ENCODE data around the gene MRTFA. TPM values are rescaled to one million over a fixed set of nuclear protein-coding genes. Genes with fewer than 3 reads are reported as not detected.
"Not testable (repeated sequence)": the region's sequence is repeated elsewhere in the genome, so short reads cannot be mapped to it uniquely, and the experiment has no call there.

MRTFA gene
- total RNA-seq, 1 experiment from 2014 or later = 28.0 TPM

- Histone ChIP-seq H3K4me2 (ENCODE audit: low read length) (no peak overlapping the region), H3K9me2 (ENCODE audit: insufficient read depth) (no peaks in the 10 kb centered on the region), H2AFZ (ENCODE audit: low read depth, low read length, poor library complexity, severe bottlenecking) (no peak overlapping the region), H3K9me3 (ENCODE audit: control insufficient read depth in 1 of 2, insufficient read depth in 1 of 2, low read depth in 1 of 2, low read length in 2 of 2) (no peaks in the 10 kb centered on the region), H3K4me1 (ENCODE audit: control insufficient read depth in 1 of 2, insufficient read depth in 2 of 2, low read length in 2 of 2) (peaks cover 40 to 50% of the 10 kb centered on the region in 2 experiments), H3K27ac (ENCODE audit: low read depth, low read length) (no peak overlapping the region), H3K79me2 (ENCODE audit: insufficient read depth, low read length) (peaks cover 76% of the 10 kb centered on the region), H3K9ac (ENCODE audit: low read length) (no peak overlapping the region), H3K4me3 (replicated peaks in 1 of 2; ENCODE audit: low read depth in 1 of 2, low read length in 2 of 2) (no peak overlapping the region), H3K36me3 (ENCODE audit: control insufficient read depth in 1 of 2, insufficient read depth in 2 of 2, low read length in 2 of 2) (no peaks in the 10 kb centered on the region), H4K20me1 (ENCODE audit: insufficient read depth) (no peaks in the 10 kb centered on the region), H3K27me3 (ENCODE audit: insufficient read depth, low read length) (no peaks in the 10 kb centered on the region)
- ChIA-PET RAD21 (ENCODE audit: low non-redundant PET in 1 of 2, low total read pairs in 2 of 2, uncharacterized antibody in 2 of 2, unreplicated experiment in 2 of 2) (no interaction called here), CTCF (no interaction called here), POLR2A (no interaction called here)
- DNase-seq (ENCODE audit: low read depth, low spot score) (no peak), ATAC-seq (no peak)
- intact Hi-C loops (cut with micrococcal nuclease) = no loop called here
- TF ChIP-seq RAD21 (IDR thresholded peaks at IDR 0.05; ENCODE audit: low read depth) = no peak
- TF ChIP-seq FOSL1 (IDR thresholded peaks at IDR 0.05; ENCODE audit: low read depth) = no peak
- BruUV-seq (replicated peaks) = no TSS peak
Measured at GRCh38 chr22:40602231-40602630, 34.3 kb downstream of the MRTFA start.

DNA sequence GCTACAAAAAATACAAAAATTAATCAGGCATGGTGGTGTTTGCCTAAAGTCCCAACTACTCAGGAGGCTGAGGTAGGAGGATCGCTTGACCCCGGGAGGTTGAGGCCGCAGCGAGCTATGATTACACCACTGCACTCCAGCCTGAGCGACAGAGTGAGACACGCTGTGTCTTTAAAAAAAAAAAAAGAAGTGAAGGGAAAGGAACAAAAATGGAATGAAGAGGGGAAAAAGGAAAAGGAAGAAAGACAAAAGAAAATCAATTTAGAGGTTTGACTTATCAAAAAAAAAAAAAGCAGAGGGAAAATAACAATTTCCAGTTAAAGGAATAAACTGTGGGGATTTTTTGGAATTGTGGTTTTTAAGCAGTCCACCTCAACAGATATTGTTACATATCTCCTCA is 36.8 kb downstream of the MRTFA start:
- intact Hi-C loops (cut with micrococcal nuclease) = no loop called here
- Histone ChIP-seq H3K27ac (ENCODE audit: low read depth, low read length) (no peak overlapping the region), H3K4me1 (ENCODE audit: control insufficient read depth in 1 of 2, insufficient read depth in 2 of 2, low read length in 2 of 2) (peaks cover 61 to 69% of the 10 kb centered on the region in 2 experiments), H3K79me2 (ENCODE audit: insufficient read depth, low read length) (peaks cover 65% of the 10 kb centered on the region), H3K4me3 (replicated peaks in 1 of 2; ENCODE audit: low read depth in 1 of 2, low read length in 2 of 2) (no peak overlapping the region), H3K9ac (ENCODE audit: low read length) (no peak overlapping the region), H3K4me2 (ENCODE audit: low read length) (no peak overlapping the region), H3K9me3 (ENCODE audit: control insufficient read depth in 1 of 2, insufficient read depth in 1 of 2, low read depth in 1 of 2, low read length in 2 of 2) (no peaks in the 10 kb centered on the region), H3K9me2 (ENCODE audit: insufficient read depth) (no peaks in the 10 kb centered on the region), H2AFZ (ENCODE audit: low read depth, low read length, poor library complexity, severe bottlenecking) (no peak overlapping the region), H3K27me3 (ENCODE audit: insufficient read depth, low read length) (no peaks in the 10 kb centered on the region), H4K20me1 (ENCODE audit: insufficient read depth) (no peaks in the 10 kb centered on the region), H3K36me3 (ENCODE audit: control insufficient read depth in 1 of 2, insufficient read depth in 2 of 2, low read length in 2 of 2) (no peaks in the 10 kb centered on the region)
- CTCF ChIA-PET = no interaction called here
- RAD21 ChIA-PET (ENCODE audit: low non-redundant PET in 1 of 2, low total read pairs in 2 of 2, uncharacterized antibody in 2 of 2, unreplicated experiment in 2 of 2) = no interaction called here
- no TSS peak for BruUV-seq (replicated peaks)
- no peak for ATAC-seq
- DNase-seq (ENCODE audit: low read depth, low spot score) = no peak
- POLR2A ChIA-PET = no interaction called here
- TF ChIP-seq POLR2AphosphoS5 (IDR thresholded peaks at IDR 0.05; ENCODE audit: low read depth, low read length) = no peak
- no peak for TF ChIP-seq SRF (IDR thresholded peaks at IDR 0.05; ENCODE audit: low read depth)
- no peak for TF ChIP-seq POLR2A (IDR thresholded peaks at IDR 0.05; ENCODE audit: borderline replicate concordance, extremely low read depth, insufficient read depth, insufficient read length)

DNA sequence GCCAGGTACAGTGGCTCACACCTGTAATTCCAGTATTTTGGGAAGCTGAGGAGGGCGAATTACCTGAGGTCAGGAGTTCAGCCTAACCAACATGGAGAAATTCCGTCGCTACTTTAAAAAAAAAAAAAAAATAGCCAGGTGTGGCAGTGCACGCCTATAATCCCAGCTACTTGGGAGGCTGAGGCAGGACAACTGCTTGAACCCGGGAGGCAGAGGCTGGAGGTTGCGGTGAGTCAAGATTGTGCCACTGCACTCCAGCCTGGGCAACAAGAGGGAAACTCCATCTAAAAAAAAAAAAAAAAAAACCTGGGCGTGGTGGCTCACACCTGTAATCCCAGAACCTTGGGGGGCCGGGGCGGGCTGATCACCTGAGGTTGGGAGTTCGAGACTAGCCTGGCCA is 37.8 kb downstream of the MRTFA start:
- CTCF ChIA-PET; H4K20me1 ChIP-seq (ENCODE audit: insufficient read depth); H3K27me3 ChIP-seq (ENCODE audit: insufficient read depth, low read length); H3K9me3 ChIP-seq (ENCODE audit: control insufficient read depth in 1 of 2, insufficient read depth in 1 of 2, low read depth in 1 of 2, low read length in 2 of 2); H3K9me2 ChIP-seq (ENCODE audit: insufficient read depth); BruUV-seq (replicated peaks); DNase-seq (ENCODE audit: low read depth, low spot score); H3K9ac ChIP-seq (ENCODE audit: low read length); ATAC-seq; intact Hi-C loops (cut with micrococcal nuclease); H3K4me3 ChIP-seq (replicated peaks in 1 of 2; ENCODE audit: low read depth in 1 of 2, low read length in 2 of 2); H3K36me3 ChIP-seq (ENCODE audit: control insufficient read depth in 1 of 2, insufficient read depth in 2 of 2, low read length in 2 of 2); RAD21 ChIA-PET (ENCODE audit: low non-redundant PET in 1 of 2, low total read pairs in 2 of 2, uncharacterized antibody in 2 of 2, unreplicated experiment in 2 of 2); H2AFZ ChIP-seq (ENCODE audit: low read depth, low read length, poor library complexity, severe bottlenecking); POLR2A ChIA-PET; H3K27ac ChIP-seq (ENCODE audit: low read depth, low read length): not testable (repeated sequence)
- H3K4me1 ChIP-seq (ENCODE audit: control insufficient read depth in 1 of 2, insufficient read depth in 2 of 2, low read length in 2 of 2) = peaks cover 58 to 71% of the 10 kb centered on the region in 2 experiments
- H3K79me2 ChIP-seq (ENCODE audit: insufficient read depth, low read length) = peaks cover 69% of the 10 kb centered on the region
- H3K4me2 ChIP-seq (ENCODE audit: low read length) = peak overlapping the region; percentile 38
